WTC11 (cell line): ENCODE data around the gene ZCCHC4. TPM values are rescaled to one million over a fixed set of nuclear protein-coding genes. Genes with fewer than 3 reads are reported as not detected.

ENCODE experiments used
- ATAC-seq: fragments of 200-7000 bp; cut with Tn5 transposase; 2 replicates; pipeline ENCODE4 v1.10.0; 2021; ENCODE audit warnings: mild to moderate bottlenecking, moderate library complexity
- CTCF ChIA-PET: fragments of 300-600 bp; sonication (Branson Sonifier 250); formaldehyde crosslinking; loops from one replicate; lab custom pipeline; 2021; ENCODE audit warnings: antibody characterized with exemption; lab: Charles Lee
- POLR2A ChIA-PET: fragments of 350-600 bp; sonication (Branson Sonifier 250); formaldehyde crosslinking; loops from one replicate; lab custom pipeline; 2021; ENCODE audit warnings: antibody characterized with exemption; lab: Charles Lee
- DNase-seq: peaks from one replicate; pipeline ENCODE4 v3.0.0; 2021; ENCODE audit warnings: low spot score
- H3K27ac Mint-ChIP-seq: 2 replicates; pipeline ENCODE4 v1.8.0; 2021; ENCODE audit warnings: mixed read lengths
- H3K27me3 Mint-ChIP-seq: 2 replicates; pipeline ENCODE4 v1.8.0; 2021; ENCODE audit warnings: low read depth, mild to moderate bottlenecking, moderate library complexity, mixed read lengths
- H3K36me3 Mint-ChIP-seq: 2 replicates; pipeline ENCODE4 v1.8.0; 2021; ENCODE audit warnings: mixed read lengths
- H3K4me1 Mint-ChIP-seq: 2 replicates; pipeline ENCODE4 v1.8.0; 2022; ENCODE audit warnings: mixed read lengths
- H3K4me3 Mint-ChIP-seq: 2 replicates; pipeline ENCODE4 v1.8.0; 2021; ENCODE audit warnings: mild to moderate bottlenecking, moderate library complexity, mixed read lengths
- H3K9me3 Mint-ChIP-seq: 2 replicates; pipeline ENCODE4 v1.8.0; 2021; ENCODE audit warnings: mixed read lengths
- AR ChIP-seq: fragments of 250-450 bp; sonication (Bioruptor Pico); IDR thresholded peaks from 2 replicates; pipeline ENCODE4 v1.9.0; 2021; ENCODE audit warnings: mild to moderate bottlenecking
- CREB1 ChIP-seq: sonication (generic); formaldehyde crosslinking; IDR thresholded peaks from 2 replicates; pipeline ENCODE4 v1.8.0; 2023; ENCODE audit warnings: mild to moderate bottlenecking, missing genetic modification reagents
- CREM ChIP-seq: sonication (generic); formaldehyde crosslinking; IDR thresholded peaks from 2 replicates; pipeline ENCODE4 v1.8.1; 2022; ENCODE audit warnings: mild to moderate bottlenecking, missing genetic modification reagents, moderate library complexity
- CTCF ChIP-seq: fragments of 200-600 bp; IDR thresholded peaks from 2 replicates; pipeline ENCODE4 v1.8.0; 2022; ENCODE audit warnings: antibody characterized with exemption
- E2F5 ChIP-seq: sonication (generic); formaldehyde crosslinking; IDR thresholded peaks from 2 replicates; pipeline ENCODE4 v1.8.1; 2022; ENCODE audit warnings: mild to moderate bottlenecking, moderate library complexity, missing genetic modification reagents
- ELF4 ChIP-seq: sonication (generic); formaldehyde crosslinking; IDR thresholded peaks from 2 replicates; pipeline ENCODE4 v1.8.1; 2022; ENCODE audit warnings: low read depth, mild to moderate bottlenecking, moderate library complexity, missing genetic modification reagents
- ETV6 ChIP-seq: sonication (generic); formaldehyde crosslinking; IDR thresholded peaks from 2 replicates; pipeline ENCODE4 v1.8.1; 2022; ENCODE audit warnings: mild to moderate bottlenecking, missing genetic modification reagents
- FOXP1 ChIP-seq: sonication (generic); formaldehyde crosslinking; IDR thresholded peaks from 2 replicates; pipeline ENCODE4 v1.8.0; 2022; ENCODE audit warnings: missing genetic modification reagents, mild to moderate bottlenecking, moderate library complexity, borderline replicate concordance
- GABPB1 ChIP-seq: sonication (generic); formaldehyde crosslinking; IDR thresholded peaks from 2 replicates; pipeline ENCODE4 v1.8.1; 2023; ENCODE audit warnings: mild to moderate bottlenecking, missing genetic modification reagents
- MYBL2 ChIP-seq: sonication (generic); formaldehyde crosslinking; IDR thresholded peaks from 2 replicates; pipeline ENCODE4 v1.8.1; 2023; ENCODE audit warnings: mild to moderate bottlenecking, moderate library complexity, missing genetic modification reagents
- NFATC4 ChIP-seq: fragments of 250-450 bp; sonication (Bioruptor Pico); IDR thresholded peaks from 2 replicates; pipeline ENCODE4 v1.9.0; 2021; ENCODE audit warnings: mild to moderate bottlenecking
- NR2C2 ChIP-seq: sonication (generic); formaldehyde crosslinking; IDR thresholded peaks from 2 replicates; pipeline ENCODE4 v1.8.0; 2022; ENCODE audit warnings: mild to moderate bottlenecking, missing genetic modification reagents
- SMAD4 ChIP-seq: sonication (generic); formaldehyde crosslinking; IDR thresholded peaks from 2 replicates; pipeline ENCODE4 v1.8.0; 2022; ENCODE audit warnings: mild to moderate bottlenecking, missing genetic modification reagents
- STAT6 ChIP-seq: sonication (generic); formaldehyde crosslinking; conservative IDR thresholded peaks from 2 replicates; pipeline ENCODE4 v1.8.1; 2023; ENCODE audit warnings: mild to moderate bottlenecking, low read depth, missing genetic modification reagents, moderate library complexity
- ZNF138 ChIP-seq: sonication (generic); formaldehyde crosslinking; conservative IDR thresholded peaks from 2 replicates; pipeline ENCODE4 v1.8.1; 2022; ENCODE audit warnings: mild to moderate bottlenecking, moderate library complexity, missing genetic modification reagents
- ZNF219 ChIP-seq: sonication (generic); formaldehyde crosslinking; IDR thresholded peaks from 2 replicates; pipeline ENCODE4 v1.8.0; 2023; ENCODE audit warnings: missing genetic modification reagents, mild to moderate bottlenecking, borderline replicate concordance
- ZNF232 ChIP-seq: sonication (generic); formaldehyde crosslinking; IDR thresholded peaks from 2 replicates; pipeline ENCODE4 v1.8.0; 2022; ENCODE audit warnings: mild to moderate bottlenecking, missing genetic modification reagents
- ZNF396 ChIP-seq: fragments of 250-450 bp; sonication (Bioruptor Pico); IDR thresholded peaks from 2 replicates; pipeline ENCODE4 v1.8.0; 2021; ENCODE audit warnings: mild to moderate bottlenecking, moderate library complexity, borderline replicate concordance
- total RNA-seq: library from RNA; stranded (reverse); gene quantifications from 3 replicates; pipeline ENCODE4 v1.2.3, GENCODE V29; 2021
- TF ChIP-seq, protein P1 (sequence below): sonication (generic); formaldehyde crosslinking; IDR thresholded peaks from 2 replicates; pipeline ENCODE4 v1.8.1; 2022; ENCODE audit warnings: low read depth, mild to moderate bottlenecking, moderate library complexity, missing genetic modification reagents, borderline replicate concordance
- TF ChIP-seq, protein P2 (sequence below): sonication (generic); formaldehyde crosslinking; IDR thresholded peaks from 2 replicates; pipeline ENCODE4 v1.8.1; 2022; ENCODE audit warnings: missing genetic modification reagents, borderline replicate concordance

ZCCHC4 gene
- total RNA-seq, 1 experiment from 2014 or later = 13.6 TPM

GRCh38 chr4:25343671-25344070 lies 31.1 kb downstream of the ZCCHC4 start:
- ChIA-PET CTCF (no interaction called here), POLR2A (no interaction called here)
- Mint-ChIP-seq H3K9me3 (peaks cover 7% of the 10 kb centered on the region), H3K36me3 (peaks cover 6% of the 10 kb centered on the region; the same call in 1 of the 2 replicates), H3K4me3 (no peak overlapping the region), H3K27ac (no peak overlapping the region), H3K27me3 (no peaks in the 10 kb centered on the region), H3K4me1 (no peaks in the 10 kb centered on the region)
- TF ChIP-seq ZNF138 = no peak
- TF ChIP-seq ZNF219 = no peak
- TF ChIP-seq, protein P1, sequence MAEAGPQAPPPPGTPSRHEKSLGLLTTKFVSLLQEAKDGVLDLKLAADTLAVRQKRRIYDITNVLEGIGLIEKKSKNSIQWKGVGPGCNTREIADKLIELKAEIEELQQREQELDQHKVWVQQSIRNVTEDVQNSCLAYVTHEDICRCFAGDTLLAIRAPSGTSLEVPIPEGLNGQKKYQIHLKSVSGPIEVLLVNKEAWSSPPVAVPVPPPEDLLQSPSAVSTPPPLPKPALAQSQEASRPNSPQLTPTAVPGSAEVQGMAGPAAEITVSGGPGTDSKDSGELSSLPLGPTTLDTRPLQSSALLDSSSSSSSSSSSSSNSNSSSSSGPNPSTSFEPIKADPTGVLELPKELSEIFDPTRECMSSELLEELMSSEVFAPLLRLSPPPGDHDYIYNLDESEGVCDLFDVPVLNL (CRISPR knock-in tag) = no peak
- no peak for TF ChIP-seq NR2C2
- TF ChIP-seq E2F5 (CRISPR knock-in tag) = no peak
- no peak for TF ChIP-seq CREB1 (CRISPR knock-in tag)
- no peak for TF ChIP-seq NFATC4
- no peak for TF ChIP-seq SMAD4 (CRISPR knock-in tag)
- no peak for TF ChIP-seq STAT6
- no peak for TF ChIP-seq MYBL2
- TF ChIP-seq, protein P2, sequence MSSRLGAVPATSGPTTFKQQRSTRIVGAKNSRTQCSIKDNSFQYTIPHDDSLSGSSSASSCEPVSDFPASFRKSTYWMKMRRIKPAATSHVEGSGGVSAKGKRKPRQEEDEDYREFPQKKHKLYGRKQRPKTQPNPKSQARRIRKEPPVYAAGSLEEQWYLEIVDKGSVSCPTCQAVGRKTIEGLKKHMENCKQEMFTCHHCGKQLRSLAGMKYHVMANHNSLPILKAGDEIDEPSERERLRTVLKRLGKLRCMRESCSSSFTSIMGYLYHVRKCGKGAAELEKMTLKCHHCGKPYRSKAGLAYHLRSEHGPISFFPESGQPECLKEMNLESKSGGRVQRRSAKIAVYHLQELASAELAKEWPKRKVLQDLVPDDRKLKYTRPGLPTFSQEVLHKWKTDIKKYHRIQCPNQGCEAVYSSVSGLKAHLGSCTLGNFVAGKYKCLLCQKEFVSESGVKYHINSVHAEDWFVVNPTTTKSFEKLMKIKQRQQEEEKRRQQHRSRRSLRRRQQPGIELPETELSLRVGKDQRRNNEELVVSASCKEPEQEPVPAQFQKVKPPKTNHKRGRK (CRISPR knock-in tag) = no peak
- no peak for TF ChIP-seq ZNF396 (CRISPR knock-in tag)
- no peak for TF ChIP-seq FOXP1 (CRISPR knock-in tag)
- TF ChIP-seq CTCF = no peak
- TF ChIP-seq GABPB1 = no peak
- no peak for TF ChIP-seq ELF4 (CRISPR knock-in tag)
- TF ChIP-seq ZNF232 = no peak
- no peak for TF ChIP-seq AR (CRISPR knock-in tag)
- no peak for TF ChIP-seq ETV6 (CRISPR knock-in tag)
- no peak for TF ChIP-seq CREM (CRISPR knock-in tag)
- ATAC-seq (no peak), DNase-seq (no peak)
